ENCODE measurements around the gene DPPA5. TPM values are rescaled to one million over a fixed set of nuclear protein-coding genes. Genes with fewer than 3 reads are reported as not detected.
A peak's percentile ranks its signal among the peaks of the same experiment; 100 is the strongest.

Gene DPPA5
- total RNA-seq = not detected
- not detected for polyA plus RNA-seq
- long read RNA-seq, donor 1 = 0 reads
- long read RNA-seq, donor 2 = 0 reads
- long read RNA-seq, donor 3 = 0 reads
- long read RNA-seq, donor 4 = 0 reads
- long read RNA-seq, donor 5 = 0 reads
- long read RNA-seq, donor 6 = 0 reads
- long read RNA-seq, donor 7 = 0 reads
- long read RNA-seq, donor 8 = 0 reads
- long read RNA-seq, donor 9 = 0 reads
- long read RNA-seq, donor 10 = 0 reads

GRCh38 chr6:73353636-73354593, at the start of gene DPPA5:
Gene DPPA5, minus strand, starts transcription at chr6:73354276. Its CDS starts 51 bp downstream, at chr6:73354225.
- Histone ChIP-seq H3K4me1 (replicated peaks in 1 of 2) (no peaks in the 10 kb centered on the region), H3K4me3 (no peak within 1 kb of the TSS), H3K27ac (no peak within 1 kb of the TSS), H3K27me3 (peaks cover 5% of the 10 kb centered on the region), H3K9me3 (replicated peaks in 1 of 3) (no peaks in the 10 kb centered on the region), H3K36me3 (replicated peaks in 1 of 2) (no peaks in the 10 kb centered on the region)
- DNase-seq = no peak
- TF ChIP-seq CTCF (IDR thresholded peaks at IDR 0.05) (no peak), POLR2A (IDR thresholded peaks at IDR 0.05) (no peak)
- intact Hi-C loops (cut with DNase I) = no loop called here
- WGBS, 4 donors = 74 to 91% (median 87%) methylated on average over 30 to 59 of the region's 59 CpGs

- no peak for DNase-seq
- no peaks in the 10 kb centered on the region for H3K4me1 ChIP-seq (replicated peaks in 1 of 2)
- no peaks in the 10 kb centered on the region for H3K9me3 ChIP-seq (replicated peaks in 1 of 3)
- no peak for TF ChIP-seq POLR2A (IDR thresholded peaks at IDR 0.05)
- no peak for TF ChIP-seq CTCF (IDR thresholded peaks at IDR 0.05)
- intact Hi-C loops (cut with DNase I) = no loop called here
- H3K27ac ChIP-seq = no peak overlapping the region
- no peaks in the 10 kb centered on the region for H3K36me3 ChIP-seq (replicated peaks in 1 of 2)
- no peaks in the 10 kb centered on the region for H3K27me3 ChIP-seq
- no peak overlapping the region for H3K4me3 ChIP-seq
Measured at GRCh38 chr6:73400656-73401055, 46.6 kb upstream of the DPPA5 start.

GRCh38 chr6:73395875-73396274, 41.8 kb upstream of the DPPA5 start:
- no peaks in the 10 kb centered on the region for H3K4me1 ChIP-seq (replicated peaks in 1 of 2)
- no peaks in the 10 kb centered on the region for H3K9me3 ChIP-seq (replicated peaks in 1 of 3)
- H3K36me3 ChIP-seq (replicated peaks in 1 of 2) = no peaks in the 10 kb centered on the region
- no peak overlapping the region for H3K4me3 ChIP-seq
- H3K27me3 ChIP-seq = no peaks in the 10 kb centered on the region
- H3K27ac ChIP-seq = no peak overlapping the region
- intact Hi-C loops (cut with DNase I) = no loop called here
- WGBS, 4 donors = 93 to 96% (median 96%) methylated on average over 10 of the region's 10 CpGs
- TF ChIP-seq CTCF (IDR thresholded peaks at IDR 0.05) (no peak), POLR2A (IDR thresholded peaks at IDR 0.05) (no peak)
- DNase-seq = no peak

- WGBS, 4 donors = 69 to 86% (median 78%) methylated on average over 43 to 54 of the region's 54 CpGs
- Histone ChIP-seq H3K27me3 (no peaks in the 10 kb centered on the region), H3K27ac (peak within 1 kb of the TSS in 1 of 5 donors; percentile 76), H3K9me3 (replicated peaks in 1 of 3) (no peaks in the 10 kb centered on the region), H3K4me1 (replicated peaks in 1 of 2) (no peaks in the 10 kb centered on the region), H3K4me3 (peak within 1 kb of the TSS in 1 of 4 donors; percentile 10), H3K36me3 (replicated peaks in 1 of 2) (no peaks in the 10 kb centered on the region)
- no peak for TF ChIP-seq CTCF (IDR thresholded peaks at IDR 0.05)
- no peak for TF ChIP-seq POLR2A (IDR thresholded peaks at IDR 0.05)
- peak; percentile 16 to 85 (median 66) for DNase-seq
- intact Hi-C loops (cut with DNase I) = no loop called here
Measured at GRCh38 chr6:73394577-73395354, 40.7 kb upstream of the DPPA5 start, which contains the start of gene DDX43. Gene DDX43, plus strand, starts transcription at chr6:73394828. Its CDS starts 78 bp downstream, at chr6:73394906.
